HT1080 (cell line): Measurements from ENCODE around the gene WDR55. TPM values are rescaled to one million over a fixed set of nuclear protein-coding genes. Genes with fewer than 3 reads are reported as not detected.
"Not testable (repeated sequence)": the region's sequence is repeated elsewhere in the genome, so short reads cannot be mapped to it uniquely, and the experiment has no call there.

Experiments used
- DNase-seq: peaks from one replicate; pipeline ENCODE4 v3.0.0-alpha.2; 2015; ENCODE audit warnings: low read depth
- small RNA-seq: library from RNA; depleted of rRNA; stranded (forward); fragments of <200 nt; gene quantifications from one replicate; pipeline ENCODE3, GENCODE V24; 2014
- total RNA-seq: library from RNA; depleted of rRNA; stranded (reverse); fragments of >200 nt; shearing (Covaris generic); gene quantifications from 2 replicates; pipeline ENCODE4 v1.2.3, GENCODE V29; 2014; rRNA removed

WDR55 gene
- total RNA-seq, 1 experiment from 2014 or later = 41.4 TPM

- peak; percentile 99 for DNase-seq
These were observed 46.3 kb downstream of the WDR55 start for GRCh38 chr5:140710899-140711552.

GRCh38 chr5:140711794-140712193 lies 47.1 kb downstream of the WDR55 start:
- no peak for DNase-seq

- DNase-seq = no peak
These were observed 48.9 kb downstream of the WDR55 start for GRCh38 chr5:140713562-140714094.

GRCh38 chr5:140716238-140716637 lies 51.5 kb downstream of the WDR55 start:
- not testable (repeated sequence) for DNase-seq

- DNase-seq = no peak
These were observed 53.5 kb downstream of the WDR55 start for GRCh38 chr5:140718266-140718592.

- not testable (repeated sequence) for DNase-seq
These were observed 56.0 kb downstream of the WDR55 start for GRCh38 chr5:140720738-140721137.

- DNase-seq = not testable (repeated sequence)
These were observed 56.7 kb downstream of the WDR55 start for GRCh38 chr5:140721395-140721794.

Small RNAs within 50 kb of the gene (small RNA-seq; reads per million reads assigned to genes)
- gene VTRNA1-1 (7.7 reads per million, percentile 90 among the genes with 10 or more reads in this experiment), gene VTRNA1-2 (0.89 reads per million, percentile 71 among the genes with 10 or more reads in this experiment)

Other genes starting within 250 kb of the WDR55 start
- gene EIF4EBP3, start 117.2 kb upstream of the WDR55 start, total RNA-seq = 0.80 TPM in 1 of 2 replicates, not detected in the other
- gene SRA1, start 107.4 kb upstream of the WDR55 start, total RNA-seq = 54.4 and 56.8 TPM in 2 replicates
- 5.0 and 5.3 TPM in 2 replicates for gene APBB3, start 100.3 kb upstream of the WDR55 start, total RNA-seq
- 24.9 and 36.9 TPM in 2 replicates for gene SLC35A4, start 100.1 kb upstream of the WDR55 start, total RNA-seq
- gene CD14, start 31.7 kb upstream of the WDR55 start, total RNA-seq = not detected in 2 replicates
- 7.6 and 9.8 TPM in 2 replicates for gene TMCO6, start 25.5 kb upstream of the WDR55 start, total RNA-seq
- 167 and 190 TPM in 2 replicates for gene NDUFA2, start 17.3 kb upstream of the WDR55 start, total RNA-seq
- 118 and 141 TPM in 2 replicates for gene IK, start 17.1 kb upstream of the WDR55 start, total RNA-seq
- gene DND1, start 8.7 kb downstream of the WDR55 start, total RNA-seq = 1.8 and 2.8 TPM in 2 replicates
- 116 and 121 TPM in 2 replicates for gene HARS1, start 26.5 kb downstream of the WDR55 start, total RNA-seq
- 34.6 and 39.3 TPM in 2 replicates for gene HARS2, start 26.6 kb downstream of the WDR55 start, total RNA-seq
- gene ZMAT2, start 35.5 kb downstream of the WDR55 start, total RNA-seq = 22.9 and 24.3 TPM in 2 replicates
- gene PCDHA1, start 121.2 kb downstream of the WDR55 start, total RNA-seq = 0.03 and 0.23 TPM in 2 replicates
- not detected in 2 replicates for gene PCDHA2, start 129.9 kb downstream of the WDR55 start, total RNA-seq
- 0.06 TPM in 1 of 2 replicates, not detected in the other for gene PCDHA3, start 136.2 kb downstream of the WDR55 start, total RNA-seq
- 0.06 and 0.07 TPM in 2 replicates for gene PCDHA4, start 142.2 kb downstream of the WDR55 start, total RNA-seq
- gene PCDHA5, start 156.7 kb downstream of the WDR55 start, total RNA-seq = not detected in 2 replicates
- gene PCDHA6, start 163.1 kb downstream of the WDR55 start, total RNA-seq = 0.03 and 0.10 TPM in 2 replicates
- gene PCDHA7, start 169.4 kb downstream of the WDR55 start, total RNA-seq = not detected in 2 replicates
- not detected in 2 replicates for gene PCDHA8, start 176.3 kb downstream of the WDR55 start, total RNA-seq
- not detected in 2 replicates for gene PCDHA9, start 183.5 kb downstream of the WDR55 start, total RNA-seq
- gene PCDHA10, start 191.0 kb downstream of the WDR55 start, total RNA-seq = not detected in 2 replicates
- not detected in 2 replicates for gene PCDHA11, start 204.1 kb downstream of the WDR55 start, total RNA-seq
- gene PCDHA12, start 210.4 kb downstream of the WDR55 start, total RNA-seq = not detected in 2 replicates
- not detected in 2 replicates for gene PCDHA13, start 217.2 kb downstream of the WDR55 start, total RNA-seq